ENCODE measurements around the gene CCDC182. TPM values are rescaled to one million over a fixed set of nuclear protein-coding genes. Genes with fewer than 3 reads are reported as not detected.

The CCDC182 gene
- total RNA-seq, 3 donors from 2014 or later = not detected

DNA sequence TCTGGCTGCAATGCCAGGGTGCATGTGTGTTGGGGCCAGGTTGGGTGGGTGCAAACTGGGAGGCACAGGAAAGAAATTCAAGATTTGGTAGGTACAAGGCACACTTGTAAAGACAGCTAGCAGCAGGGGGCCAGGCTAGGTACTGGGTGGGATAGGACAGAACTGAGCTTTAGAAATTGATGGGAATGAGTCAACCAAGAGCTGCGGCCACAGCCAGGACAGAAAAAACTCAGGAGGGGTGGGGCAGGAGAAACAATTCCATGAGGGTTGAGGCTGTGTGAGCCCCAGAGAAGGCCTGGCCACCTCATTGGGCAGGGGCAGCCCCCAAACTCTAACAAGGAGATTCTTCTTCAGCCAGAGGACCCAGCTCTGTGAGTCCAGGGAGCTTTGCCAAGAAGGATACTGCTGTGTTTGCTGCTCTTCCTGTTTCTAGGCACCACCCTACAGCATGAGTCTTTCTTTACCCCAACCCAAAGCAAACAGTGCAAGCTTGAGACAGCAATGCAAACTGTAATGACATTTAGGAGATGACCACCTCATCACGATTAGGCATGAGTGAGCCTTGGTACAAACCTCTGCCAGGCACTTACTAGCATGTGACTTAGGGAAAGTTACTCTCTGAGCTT, 21.3 kb upstream of the CCDC182 start:
- intact Hi-C loops (cut with DNase I; ENCODE audit: low total_unique reads) = no loop called here
- Histone ChIP-seq H3K9me3 (no peaks in the 10 kb centered on the region), H3K4me1 (no peaks in the 10 kb centered on the region), H3K27me3 (no peaks in the 10 kb centered on the region), H3K4me3 (no peak overlapping the region), H3K27ac (no peak overlapping the region), H3K36me3 (no peaks in the 10 kb centered on the region)
- TF ChIP-seq, protein P1, sequence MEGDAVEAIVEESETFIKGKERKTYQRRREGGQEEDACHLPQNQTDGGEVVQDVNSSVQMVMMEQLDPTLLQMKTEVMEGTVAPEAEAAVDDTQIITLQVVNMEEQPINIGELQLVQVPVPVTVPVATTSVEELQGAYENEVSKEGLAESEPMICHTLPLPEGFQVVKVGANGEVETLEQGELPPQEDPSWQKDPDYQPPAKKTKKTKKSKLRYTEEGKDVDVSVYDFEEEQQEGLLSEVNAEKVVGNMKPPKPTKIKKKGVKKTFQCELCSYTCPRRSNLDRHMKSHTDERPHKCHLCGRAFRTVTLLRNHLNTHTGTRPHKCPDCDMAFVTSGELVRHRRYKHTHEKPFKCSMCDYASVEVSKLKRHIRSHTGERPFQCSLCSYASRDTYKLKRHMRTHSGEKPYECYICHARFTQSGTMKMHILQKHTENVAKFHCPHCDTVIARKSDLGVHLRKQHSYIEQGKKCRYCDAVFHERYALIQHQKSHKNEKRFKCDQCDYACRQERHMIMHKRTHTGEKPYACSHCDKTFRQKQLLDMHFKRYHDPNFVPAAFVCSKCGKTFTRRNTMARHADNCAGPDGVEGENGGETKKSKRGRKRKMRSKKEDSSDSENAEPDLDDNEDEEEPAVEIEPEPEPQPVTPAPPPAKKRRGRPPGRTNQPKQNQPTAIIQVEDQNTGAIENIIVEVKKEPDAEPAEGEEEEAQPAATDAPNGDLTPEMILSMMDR (IDR thresholded peaks at IDR 0.05) = no peak
- TF ChIP-seq POLR2A (IDR thresholded peaks at IDR 0.05) (no peak), POLR2AphosphoS5 (IDR thresholded peaks at IDR 0.05) (no peak)
- DNase-seq (ENCODE audit: low spot score in 2 of 2) = no peak

DNA sequence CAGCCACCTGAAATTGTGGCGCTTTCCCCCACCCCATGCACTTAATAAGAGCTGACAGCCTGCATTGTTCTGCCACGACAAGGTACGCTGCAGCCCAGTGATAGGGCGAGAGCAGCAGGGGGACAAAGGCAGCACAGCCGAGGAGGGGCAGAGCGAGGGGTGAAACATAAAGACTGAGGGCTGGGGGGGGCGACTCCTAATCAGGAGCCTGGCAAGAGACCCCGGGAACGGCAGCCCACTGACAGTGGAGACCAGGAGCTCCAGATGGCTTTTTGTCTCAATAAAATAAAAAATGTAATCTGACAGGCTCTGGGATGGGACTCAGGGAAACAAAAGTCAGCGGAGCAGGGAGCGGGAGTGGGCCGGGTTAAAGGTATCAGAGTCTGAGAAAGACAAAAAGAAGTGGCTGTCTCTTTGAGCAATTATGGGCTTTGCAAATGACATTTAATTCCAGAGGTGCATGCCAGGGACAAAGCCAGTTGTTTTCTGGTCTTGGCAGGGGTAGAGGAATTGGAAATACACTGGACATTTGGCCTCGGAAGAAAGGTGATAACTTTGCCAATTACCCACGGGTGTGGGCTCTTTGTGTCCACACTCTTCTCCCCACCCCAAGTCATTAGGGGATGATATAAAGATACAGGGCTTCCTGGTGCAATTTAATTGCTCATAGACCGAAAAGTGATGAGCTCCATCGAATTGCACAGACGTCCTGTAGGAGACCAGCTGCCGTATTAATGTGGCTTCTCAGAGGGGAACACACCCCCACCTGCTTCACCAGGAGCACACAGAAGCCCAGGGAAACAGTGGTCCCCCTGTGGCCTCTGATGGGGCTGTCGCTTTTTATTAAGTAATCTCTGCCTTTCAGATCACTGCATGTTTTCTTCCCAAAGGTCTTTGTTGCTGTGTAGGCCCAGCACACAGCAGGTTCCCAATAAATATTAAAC, 17.6 kb upstream of the CCDC182 start:
- no peak overlapping the region for H3K27ac ChIP-seq
- DNase-seq (ENCODE audit: low spot score in 2 of 2) = no peak
- no peaks in the 10 kb centered on the region for H3K4me1 ChIP-seq
- TF ChIP-seq POLR2AphosphoS5 (IDR thresholded peaks at IDR 0.05) (no peak), POLR2A (IDR thresholded peaks at IDR 0.05) (no peak)
- TF ChIP-seq, protein P1 (IDR thresholded peaks at IDR 0.05) = no peak
- intact Hi-C loops (cut with DNase I; ENCODE audit: low total_unique reads) = loop anchor here (1.0 kb wide), 1 partner anchor 17 kb away; the partner anchor contains the start of gene CCDC182
- no peaks in the 10 kb centered on the region for H3K36me3 ChIP-seq
- H3K9me3 ChIP-seq = no peaks in the 10 kb centered on the region
- no peak overlapping the region for H3K4me3 ChIP-seq
- no peaks in the 10 kb centered on the region for H3K27me3 ChIP-seq

DNA sequence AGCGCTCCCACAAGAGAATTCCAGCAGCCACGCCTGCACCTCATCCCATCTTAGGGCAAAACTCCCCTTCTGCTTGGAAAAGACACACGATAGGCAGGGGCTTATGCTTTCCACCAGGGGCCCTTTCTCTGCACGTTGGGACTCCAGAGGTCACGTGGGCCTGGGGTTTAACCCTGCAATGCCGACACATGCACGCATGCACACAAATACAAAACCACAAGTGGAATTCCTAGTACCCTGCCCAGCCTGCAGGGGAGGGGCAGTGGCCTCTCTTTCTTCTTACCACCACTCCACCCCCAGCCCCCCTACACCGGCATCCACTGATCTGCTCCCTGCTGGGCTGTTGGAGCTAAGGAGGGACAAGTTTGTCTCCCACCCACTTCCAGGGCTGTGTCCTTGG, 16.8 kb upstream of the CCDC182 start:
- Histone ChIP-seq H3K4me3 (no peak overlapping the region), H3K9me3 (no peaks in the 10 kb centered on the region), H3K27me3 (no peaks in the 10 kb centered on the region), H3K27ac (no peak overlapping the region), H3K4me1 (no peaks in the 10 kb centered on the region), H3K36me3 (no peaks in the 10 kb centered on the region)
- TF ChIP-seq POLR2A (IDR thresholded peaks at IDR 0.05) (no peak), POLR2AphosphoS5 (IDR thresholded peaks at IDR 0.05) (no peak)
- DNase-seq (ENCODE audit: low spot score in 2 of 2) = no peak
- intact Hi-C loops (cut with DNase I; ENCODE audit: low total_unique reads) = no loop called here

DNA sequence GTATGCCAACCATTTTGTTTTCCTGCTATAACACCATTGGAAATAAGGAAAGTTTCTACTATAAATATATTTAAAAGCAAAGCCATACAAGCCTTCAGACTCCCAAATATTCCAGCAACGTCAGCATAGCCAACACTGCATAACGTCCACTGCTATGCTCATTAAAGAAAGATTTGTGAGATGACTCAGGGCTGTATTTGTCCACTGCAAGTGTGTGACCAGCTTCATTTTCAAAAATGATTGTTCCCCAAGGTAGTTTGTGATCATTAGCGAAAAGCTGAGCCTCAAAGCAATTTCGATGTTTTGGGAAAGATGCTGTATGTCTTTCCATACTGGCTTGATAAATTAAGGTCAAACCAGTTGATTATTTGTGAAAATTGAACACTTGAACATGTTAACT, 14.9 kb upstream of the CCDC182 start:
- Histone ChIP-seq H3K9me3 (no peaks in the 10 kb centered on the region), H3K27ac (no peak overlapping the region), H3K36me3 (no peaks in the 10 kb centered on the region), H3K27me3 (no peaks in the 10 kb centered on the region), H3K4me3 (no peak overlapping the region), H3K4me1 (no peaks in the 10 kb centered on the region)
- TF ChIP-seq POLR2AphosphoS5 (IDR thresholded peaks at IDR 0.05) = no peak
- no peak for TF ChIP-seq POLR2A (IDR thresholded peaks at IDR 0.05)
- TF ChIP-seq, protein P1 (IDR thresholded peaks at IDR 0.05) = no peak
- intact Hi-C loops (cut with DNase I; ENCODE audit: low total_unique reads) = no loop called here
- DNase-seq (ENCODE audit: low spot score in 2 of 2) = no peak

DNA sequence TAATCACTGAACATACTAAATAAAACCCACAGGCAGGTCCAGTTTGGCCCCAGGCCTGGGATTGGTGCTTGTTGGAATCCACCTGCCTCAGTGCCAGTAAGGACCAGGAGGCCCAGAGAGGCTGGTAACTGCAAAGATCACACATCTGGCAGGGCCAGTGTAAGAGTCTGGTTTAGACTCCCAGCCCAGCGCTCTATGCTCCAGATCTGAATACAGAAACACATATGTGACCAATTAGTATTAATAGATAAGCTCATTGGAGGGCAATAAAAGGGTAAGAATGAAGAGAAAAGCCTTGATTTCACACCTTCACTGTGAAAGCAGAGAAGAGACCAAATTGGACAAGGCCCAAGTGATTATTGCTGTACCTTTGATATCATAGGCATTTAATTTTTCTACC, 13.6 kb upstream of the CCDC182 start:
- H3K27ac ChIP-seq = no peak overlapping the region
- no peak overlapping the region for H3K4me3 ChIP-seq
- TF ChIP-seq, protein P1 (IDR thresholded peaks at IDR 0.05) = no peak
- TF ChIP-seq POLR2AphosphoS5 (IDR thresholded peaks at IDR 0.05) (no peak), POLR2A (IDR thresholded peaks at IDR 0.05) (no peak)
- no peaks in the 10 kb centered on the region for H3K9me3 ChIP-seq
- no peaks in the 10 kb centered on the region for H3K4me1 ChIP-seq
- intact Hi-C loops (cut with DNase I; ENCODE audit: low total_unique reads) = no loop called here
- H3K27me3 ChIP-seq = no peaks in the 10 kb centered on the region
- H3K36me3 ChIP-seq = no peaks in the 10 kb centered on the region
- DNase-seq (ENCODE audit: low spot score in 2 of 2) = no peak
